Endothelial cell of umbilical vein (primary cell): ENCODE measurements around the gene GSTT4. TPM values are rescaled to one million over a fixed set of nuclear protein-coding genes. Genes with fewer than 3 reads are reported as not detected.
"Not testable (repeated sequence)": the region's sequence is repeated elsewhere in the genome, so short reads cannot be mapped to it uniquely, and the experiment has no call there.

Source experiments
- BruUV-seq: library from RNA; stranded (reverse); fragments of 400-500 nt; replicated peaks from 2 replicates; lab custom pipeline; 2021; lab: Mats Ljungman, UMichigan
- CTCF ChIA-PET: fragments of 300-600, 350-600 bp; sonication (Branson Sonifier 250); formaldehyde crosslinking; loops from one replicate; lab custom pipeline; 2021; ENCODE audit warnings: antibody characterized with exemption, inconsistent platforms; lab: Charles Lee
- POLR2A ChIA-PET: fragments of 300-600, 350-600 bp; sonication (Branson Sonifier 250); formaldehyde crosslinking; loops from one replicate; lab custom pipeline; 2021; ENCODE audit warnings: antibody characterized with exemption, inconsistent platforms; lab: Charles Lee
- DNase-seq: peaks from one replicate; pipeline ENCODE4 v3.0.0-alpha.2; 2011; ENCODE audit warnings: low read depth, low spot score
- FAIRE-seq: peaks from 2 replicates; lab custom pipeline; 2011; peaks lifted over from hg19 to GRCh38; lab: Jason Lieb, UNC
- H2AFZ ChIP-seq: 2 replicates; pipeline ENCODE4 v1.6.0; 2012; ENCODE audit warnings: low read depth, low read length, control low read depth, inconsistent platforms
- H3K27ac ChIP-seq: 2 replicates; pipeline ENCODE4 v1.5.1; 2011; ENCODE audit warnings: low read depth, mild to moderate bottlenecking, control low read depth, low read length, moderate library complexity; ENCODE audit not compliant: insufficient read depth
- H3K27me3 ChIP-seq, 2 experiments: 2 replicates each; pipeline versions ENCODE4 v1.6.0 to v1.6.1; 2011; ENCODE audit warnings: low read length in 2 of 2, mixed read lengths in 1 of 2; ENCODE audit not compliant: control insufficient read depth in 2 of 2, insufficient read depth in 2 of 2
- H3K36me3 ChIP-seq, 2 experiments: 2 replicates in 1 of 2; 3 replicates in 1 of 2; pipeline ENCODE4 v1.5.1; 2011; ENCODE audit warnings: low read length in 2 of 2, mild to moderate bottlenecking in 1 of 2, moderate library complexity in 1 of 2; ENCODE audit not compliant: control insufficient read depth in 2 of 2, insufficient read depth in 2 of 2; ENCODE audit errors: extremely low read depth in 1 of 2
- H3K4me1 ChIP-seq: 3 replicates; pipeline ENCODE4 v1.5.1; 2011; ENCODE audit warnings: mild to moderate bottlenecking, low read length; ENCODE audit not compliant: control insufficient read depth, insufficient read depth; ENCODE audit errors: extremely low read depth
- H3K4me2 ChIP-seq: 2 replicates; pipeline ENCODE4 v1.6.1; 2011; ENCODE audit warnings: low read length, control low read depth, mixed read lengths; ENCODE audit not compliant: insufficient read depth
- H3K4me3 ChIP-seq, 3 experiments: fragments of 200-600 bp in 1 of 3; sonication (generic), shearing (Covaris generic) in 1 of 3; replicated peaks in 1 of 3; 2 replicates each; pipeline ENCODE4 v1.5.1; 2011 to 2016; ENCODE audit warnings: control low read depth in 3 of 3, low read length in 3 of 3, mild to moderate bottlenecking in 2 of 3, inconsistent platforms in 1 of 3, low read depth in 1 of 3, moderate library complexity in 1 of 3; ENCODE audit not compliant: insufficient read depth in 1 of 3
- H3K79me2 ChIP-seq: 2 replicates; pipeline ENCODE4 v1.6.0; 2012; ENCODE audit warnings: low read length, inconsistent platforms; ENCODE audit not compliant: control insufficient read depth, insufficient read depth
- H3K9ac ChIP-seq: replicated peaks from 2 replicates; pipeline ENCODE3; 2011; ENCODE audit warnings: low read length, control low read depth; ENCODE audit not compliant: insufficient read depth; ENCODE audit errors: extremely low read depth
- H3K9me1 ChIP-seq: replicated peaks from 3 replicates; pipeline ENCODE4 v1.6.0; 2011; ENCODE audit warnings: mild to moderate bottlenecking, low read length; ENCODE audit not compliant: control insufficient read depth, insufficient read depth; ENCODE audit errors: extremely low read depth
- H3K9me3 ChIP-seq: replicated peaks from 2 replicates; pipeline ENCODE4 v1.5.1; 2012; ENCODE audit warnings: low read length, inconsistent platforms; ENCODE audit not compliant: control insufficient read depth, insufficient read depth
- H4K20me1 ChIP-seq: replicated peaks from 2 replicates; pipeline ENCODE3; 2011; ENCODE audit warnings: mild to moderate bottlenecking, low read length; ENCODE audit not compliant: control insufficient read depth, insufficient read depth; ENCODE audit errors: extremely low read depth
- JUN ChIP-seq: IDR thresholded peaks from 2 replicates; pipeline ENCODE4 v1.6.1; 2011; ENCODE audit warnings: borderline replicate concordance, low read depth; ENCODE audit not compliant: insufficient read length, insufficient read depth
- dilution Hi-C: fragments of 300-500 bp; cut with MboI; formaldehyde crosslinking; loops from one replicate; pipeline ENCODE4 v1.15.0; 2019; ENCODE audit warnings: low sequenced_read_pairs; ENCODE audit not compliant: extremely low pct_ligation_motif_present
- intact Hi-C: fragments of 100-400 bp; cut with micrococcal nuclease; formaldehyde crosslinking; loops from one replicate; pipeline ENCODE4 v1.10.0; 2022
- polyA plus RNA-seq, 4 experiments: library from polyadenylated mRNA; depleted of rRNA in 3 of 4; stranded (reverse) in 3 of 4; unstranded in 1 of 4; fragments of >200 nt; gene quantifications; 2 replicates each; pipeline versions ENCODE4 v1.2.1 to v1.2.3, GENCODE V29; 2011 to 2012; ENCODE audit warnings: missing spikeins in 1 of 4
- total RNA-seq: library from RNA; stranded (reverse); gene quantifications from 2 replicates; pipeline ENCODE4 v1.2.3, GENCODE V29; 2021
- TF ChIP-seq, protein P1 (sequence below), 2 donors: IDR thresholded peaks; 1 replicate in 1 of 2; 2 replicates in 1 of 2; pipeline ENCODE4 v1.5.1; 2011; ENCODE audit warnings: low read length in 2 of 2, mild to moderate bottlenecking in 2 of 2, moderate library complexity in 2 of 2, control low read depth in 1 of 2, inconsistent platforms in 1 of 2, low read depth in 1 of 2; ENCODE audit not compliant: insufficient read depth in 1 of 2; ENCODE audit errors: extremely low read depth in 1 of 2

GSTT4 gene
- total and polyA plus RNA-seq, 2 donors (not counting 3 experiments of a cell fraction or from before 2014, with no cell fraction given): not detected

DNA sequence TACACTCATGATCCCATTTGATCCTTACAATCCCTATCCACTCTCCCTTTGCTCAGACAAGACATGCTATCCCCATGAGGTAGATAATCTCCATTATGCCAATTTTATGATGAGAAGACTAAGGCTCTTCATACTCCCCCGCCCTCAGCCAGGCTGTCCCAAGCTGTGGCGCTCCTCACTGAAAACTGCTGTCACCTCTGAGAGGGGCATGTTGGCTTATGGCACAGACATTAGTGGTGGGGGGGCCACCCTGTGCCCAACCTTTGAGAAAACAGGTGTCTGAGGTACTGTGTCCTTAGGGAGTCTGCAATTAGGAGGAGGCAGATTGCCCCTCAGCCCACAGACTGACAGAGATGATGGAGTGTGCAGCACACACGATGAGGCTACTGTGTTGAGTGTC, 36.2 kb downstream of the GSTT4 start:
- no peak overlapping the region for H3K4me3 ChIP-seq
- ChIA-PET CTCF (no interaction called here), POLR2A (no interaction called here)
- no TSS peak for BruUV-seq
- DNase-seq (no peak), FAIRE-seq (no peak)
- no peaks in the 10 kb centered on the region for H3K27me3 ChIP-seq
- TF ChIP-seq, protein P1, sequence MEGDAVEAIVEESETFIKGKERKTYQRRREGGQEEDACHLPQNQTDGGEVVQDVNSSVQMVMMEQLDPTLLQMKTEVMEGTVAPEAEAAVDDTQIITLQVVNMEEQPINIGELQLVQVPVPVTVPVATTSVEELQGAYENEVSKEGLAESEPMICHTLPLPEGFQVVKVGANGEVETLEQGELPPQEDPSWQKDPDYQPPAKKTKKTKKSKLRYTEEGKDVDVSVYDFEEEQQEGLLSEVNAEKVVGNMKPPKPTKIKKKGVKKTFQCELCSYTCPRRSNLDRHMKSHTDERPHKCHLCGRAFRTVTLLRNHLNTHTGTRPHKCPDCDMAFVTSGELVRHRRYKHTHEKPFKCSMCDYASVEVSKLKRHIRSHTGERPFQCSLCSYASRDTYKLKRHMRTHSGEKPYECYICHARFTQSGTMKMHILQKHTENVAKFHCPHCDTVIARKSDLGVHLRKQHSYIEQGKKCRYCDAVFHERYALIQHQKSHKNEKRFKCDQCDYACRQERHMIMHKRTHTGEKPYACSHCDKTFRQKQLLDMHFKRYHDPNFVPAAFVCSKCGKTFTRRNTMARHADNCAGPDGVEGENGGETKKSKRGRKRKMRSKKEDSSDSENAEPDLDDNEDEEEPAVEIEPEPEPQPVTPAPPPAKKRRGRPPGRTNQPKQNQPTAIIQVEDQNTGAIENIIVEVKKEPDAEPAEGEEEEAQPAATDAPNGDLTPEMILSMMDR (IDR thresholded peaks at IDR 0.05; ENCODE audit: extremely low read depth in 1 of 2, insufficient read depth in 1 of 2, low read depth in 1 of 2, low read length in 2 of 2): no peak
- TF ChIP-seq JUN: no peak
- no peaks in the 10 kb centered on the region for H3K4me1 ChIP-seq
- H3K27ac ChIP-seq: no peak overlapping the region
- no peaks in the 10 kb centered on the region for H4K20me1 ChIP-seq
- H3K9ac ChIP-seq: no peak overlapping the region
- H3K4me2 ChIP-seq: no peak overlapping the region
- peaks cover 13% of the 10 kb centered on the region for H3K79me2 ChIP-seq
- intact Hi-C loops (no loop called here), dilution Hi-C loops (no loop called here)
- peaks cover 2 to 16% of the 10 kb centered on the region in 2 experiments for H3K36me3 ChIP-seq
- H2AFZ ChIP-seq: no peak overlapping the region
- no peaks in the 10 kb centered on the region for H3K9me3 ChIP-seq
- no peaks in the 10 kb centered on the region for H3K9me1 ChIP-seq

DNA sequence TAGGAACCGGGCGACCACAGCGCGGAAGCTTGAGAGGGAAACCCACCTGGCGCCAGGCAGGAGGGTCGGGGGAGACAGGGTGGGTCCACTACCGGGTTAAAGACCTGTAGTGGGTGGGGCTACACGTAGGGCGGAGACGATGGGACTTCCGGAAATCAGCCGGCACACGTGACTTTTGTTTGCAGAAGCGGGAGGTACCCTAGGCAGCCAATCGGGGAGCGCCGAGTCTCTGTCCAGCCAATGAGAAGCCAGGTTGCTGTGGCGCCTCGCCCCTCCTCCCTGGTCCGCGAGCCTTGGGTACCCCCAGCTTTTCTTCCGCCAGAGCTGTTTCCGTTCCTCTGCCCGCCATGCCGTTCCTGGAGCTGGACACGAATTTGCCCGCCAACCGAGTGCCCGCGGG, 38.7 kb downstream of the GSTT4 start, which contains the start of gene DDTL:
TSS of gene DDTL (plus strand) at position 321 of the 400 bp plus-strand sequence. CDS start at position 348, 27 bp downstream.
- H3K4me3 ChIP-seq, POLR2A ChIA-PET, DNase-seq, CTCF ChIA-PET, H4K20me1 ChIP-seq, H3K4me1 ChIP-seq, dilution Hi-C loops, H3K9me3 ChIP-seq, BruUV-seq, H3K9me1 ChIP-seq, H3K9ac ChIP-seq, H3K4me2 ChIP-seq, intact Hi-C loops, H3K27ac ChIP-seq, H3K79me2 ChIP-seq, H3K27me3 ChIP-seq, H2AFZ ChIP-seq: not testable (repeated sequence)
- FAIRE-seq: peak; percentile 100
- H3K36me3 ChIP-seq: peaks cover 2 to 16% of the 10 kb centered on the region in 2 experiments

DNA sequence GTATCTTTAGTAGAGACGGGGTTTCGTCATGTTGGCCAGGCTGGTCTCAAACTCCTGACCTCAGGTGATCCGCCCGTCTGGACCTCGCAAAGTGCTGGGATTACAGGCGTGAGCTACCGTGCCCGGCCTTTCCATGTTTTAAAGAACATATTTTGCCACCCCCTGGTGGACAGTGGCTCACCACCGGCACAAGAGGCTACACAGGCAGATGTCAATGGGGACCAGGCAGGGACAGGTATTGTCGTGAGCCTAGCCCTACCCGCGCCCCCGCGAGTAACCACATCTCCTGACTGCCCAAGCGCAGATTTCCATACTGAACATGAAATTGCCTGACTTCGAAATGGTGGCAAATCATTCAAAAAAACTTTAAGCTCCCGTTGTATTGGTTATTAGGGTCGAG, 39.2 kb downstream of the GSTT4 start:
- H3K4me3 ChIP-seq, intact Hi-C loops, CTCF ChIA-PET, H4K20me1 ChIP-seq, H3K9me3 ChIP-seq, H3K4me2 ChIP-seq, H3K27me3 ChIP-seq, H2AFZ ChIP-seq, FAIRE-seq, H3K4me1 ChIP-seq, H3K79me2 ChIP-seq, BruUV-seq, dilution Hi-C loops, H3K9me1 ChIP-seq, DNase-seq, H3K27ac ChIP-seq, H3K9ac ChIP-seq, POLR2A ChIA-PET: not testable (repeated sequence)
- peaks cover 2 to 16% of the 10 kb centered on the region in 2 experiments for H3K36me3 ChIP-seq
